Upper lobe of left lung (tissue), 6 donors: ENCODE measurements around the gene SYT7. TPM values are rescaled to one million over a fixed set of nuclear protein-coding genes. Genes with fewer than 3 reads are reported as not detected.

Source experiments
- ATAC-seq, 2 donors: fragments of 200-7000 bp; cut with Tn5 transposase; one replicate each; pipeline ENCODE4 v1.9.1; 2022; ENCODE audit warnings: mild to moderate bottlenecking in 2 of 2, moderate library complexity in 2 of 2; ENCODE audit not compliant: low FRiP score in 2 of 2
- DNase-seq, 2 donors: peaks; one replicate each; pipeline ENCODE4 v3.0.0-alpha.2; 2019 to 2020
- H3K27ac ChIP-seq, 4 donors: fragments of 200-600 bp; sonication (generic); one replicate each; pipeline ENCODE4 v1.5.1; 2016 to 2019
- H3K27me3 ChIP-seq, 4 donors: fragments of 200-600 bp; sonication (generic); one replicate each; pipeline ENCODE4 v1.5.1; 2017 to 2019
- H3K36me3 ChIP-seq, 4 donors: fragments of 200-600 bp; sonication (generic); one replicate each; pipeline ENCODE4 v1.5.1; 2016 to 2019
- H3K4me1 ChIP-seq, 4 donors: fragments of 200-600 bp; sonication (generic); one replicate each; pipeline ENCODE4 v1.5.1; 2018 to 2019
- H3K4me3 ChIP-seq, 4 donors: fragments of 200-600 bp; sonication (generic); one replicate each; pipeline ENCODE4 v1.5.1; 2017 to 2019; ENCODE audit warnings: mild to moderate bottlenecking in 2 of 4, moderate library complexity in 1 of 4
- H3K9me3 ChIP-seq, 4 donors: fragments of 200-600 bp; sonication (generic); one replicate each; pipeline ENCODE4 v1.5.1; 2018 to 2019
- EP300 ChIP-seq, 4 donors: sonication (generic); formaldehyde crosslinking; IDR thresholded peaks; one replicate each; pipeline ENCODE4 v1.5.1; 2017; ENCODE audit warnings: antibody characterized with exemption in 4 of 4, control low read depth in 2 of 4
- POLR2A ChIP-seq, 4 donors: fragments of 450-650 bp; IDR thresholded peaks; one replicate each; pipeline ENCODE4 v1.5.1; 2016 to 2017; ENCODE audit warnings: antibody characterized with exemption in 4 of 4, mild to moderate bottlenecking in 2 of 4
- POLR2AphosphoS5 ChIP-seq, 2 donors: sonication (generic); formaldehyde crosslinking; IDR thresholded peaks; one replicate each; pipeline ENCODE4 v1.5.1; 2017; ENCODE audit warnings: antibody characterized with exemption in 2 of 2
- whole genome bisulfite sequencing, 2 donors: methylation state at CpG; one replicate each; pipeline ENCODE4 v1.1.5; 2017 to 2018; 5-methylcytosine and 5-hydroxymethylcytosine counted together
- total RNA-seq, 6 donors: library from RNA; depleted of rRNA in 4 of 6; stranded (reverse); fragments of >200 nt in 4 of 6; gene quantifications; one replicate each; pipeline versions ENCODE4 v1.1.0 to v1.2.1, GENCODE V29; 2016 to 2021
- TF ChIP-seq, protein P1 (sequence below), 6 experiments: fragments of 450-650 bp in 4 of 6; fragments of 200-600 bp in 2 of 6; sonication (generic) in 2 of 6; IDR thresholded peaks; one replicate each; pipeline ENCODE4 v1.5.1; 2016 to 2019; ENCODE audit warnings: antibody characterized with exemption in 6 of 6
- donor health status: DM: no; HTN: no; CAD: no; lungs with moderate emphysema.
- donor health status: DM: no; HTN: yes; CAD: no; lungs with severe emphysema.

The SYT7 gene
- total RNA-seq, 6 donors from 2014 or later, result 2.1 to 7.3 (median 4.9) TPM

DNA sequence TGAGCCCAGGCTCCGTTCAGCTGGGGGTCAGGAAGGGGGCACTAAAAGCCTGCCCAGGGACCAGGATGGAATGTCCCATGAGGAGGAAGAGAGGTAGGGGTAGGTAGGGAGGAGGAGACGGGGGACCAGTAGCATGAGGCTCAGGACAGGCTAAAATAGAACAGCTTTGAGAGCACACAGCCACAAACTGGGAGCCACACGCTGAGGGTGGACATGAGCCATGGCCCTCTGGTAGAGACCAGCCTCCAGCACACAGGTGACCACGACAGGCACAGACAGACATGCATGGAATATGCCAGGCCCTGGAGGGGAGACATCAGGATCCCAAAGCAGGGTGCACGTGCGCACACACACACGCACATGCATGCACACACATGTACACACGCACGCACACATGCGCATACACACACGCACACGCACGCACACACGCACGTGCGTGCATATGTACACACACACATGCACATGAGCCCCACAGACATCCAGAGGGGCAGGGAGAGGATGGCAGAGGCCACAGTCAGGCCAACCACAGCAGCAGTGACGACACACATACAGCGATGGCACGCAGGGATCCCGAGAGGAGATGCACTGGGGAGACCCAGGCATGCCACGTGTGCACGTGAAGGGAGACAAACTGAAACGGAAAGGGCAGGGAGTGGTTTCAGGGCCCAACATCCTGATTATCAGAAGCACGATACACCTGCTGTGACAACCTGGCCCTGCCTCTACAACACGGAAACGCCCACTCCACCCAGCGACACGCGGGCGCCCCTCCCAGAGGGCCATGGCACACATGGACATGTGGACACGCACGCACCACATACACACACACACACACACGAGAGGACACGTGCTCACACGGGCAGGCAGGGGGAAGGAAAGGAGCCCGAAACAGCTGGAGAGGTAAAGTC is 46.6 kb downstream of the SYT7 start:
- 81 to 87% methylated on average over 35 to 36 of the region's 36 CpGs for WGBS, 2 donors
- ATAC-seq, result no peak
- no peaks in the 10 kb centered on the region for H3K36me3 ChIP-seq

DNA sequence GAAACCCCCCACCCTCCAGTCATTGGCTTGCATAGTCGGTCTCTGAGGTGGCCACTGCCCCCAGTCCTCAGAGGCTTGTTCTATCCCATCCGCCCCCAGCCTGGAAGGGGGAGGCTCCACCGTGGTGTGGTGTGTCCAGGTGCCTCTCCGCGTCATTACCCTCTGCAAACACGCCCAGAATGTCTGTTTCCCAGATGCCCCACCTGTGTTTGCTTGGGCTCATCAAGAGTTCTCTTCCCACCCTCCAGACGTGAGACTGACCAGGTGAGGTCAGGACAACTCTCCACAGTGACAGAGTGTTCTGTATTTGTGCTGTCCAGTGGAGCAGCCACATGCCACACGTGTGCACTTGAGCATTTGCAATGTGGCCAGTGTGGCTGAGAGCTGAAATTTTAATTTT is 47.5 kb downstream of the SYT7 start:
- Histone ChIP-seq H3K9me3 (no peaks in the 10 kb centered on the region), H3K4me3 (no peak overlapping the region), H3K36me3 (no peaks in the 10 kb centered on the region), H3K4me1 (peaks cover 6 to 21% (median 13%) of the 10 kb centered on the region in 4 donors), H3K27me3 (no peaks in the 10 kb centered on the region), H3K27ac (no peak overlapping the region)
- TF ChIP-seq, protein P1, sequence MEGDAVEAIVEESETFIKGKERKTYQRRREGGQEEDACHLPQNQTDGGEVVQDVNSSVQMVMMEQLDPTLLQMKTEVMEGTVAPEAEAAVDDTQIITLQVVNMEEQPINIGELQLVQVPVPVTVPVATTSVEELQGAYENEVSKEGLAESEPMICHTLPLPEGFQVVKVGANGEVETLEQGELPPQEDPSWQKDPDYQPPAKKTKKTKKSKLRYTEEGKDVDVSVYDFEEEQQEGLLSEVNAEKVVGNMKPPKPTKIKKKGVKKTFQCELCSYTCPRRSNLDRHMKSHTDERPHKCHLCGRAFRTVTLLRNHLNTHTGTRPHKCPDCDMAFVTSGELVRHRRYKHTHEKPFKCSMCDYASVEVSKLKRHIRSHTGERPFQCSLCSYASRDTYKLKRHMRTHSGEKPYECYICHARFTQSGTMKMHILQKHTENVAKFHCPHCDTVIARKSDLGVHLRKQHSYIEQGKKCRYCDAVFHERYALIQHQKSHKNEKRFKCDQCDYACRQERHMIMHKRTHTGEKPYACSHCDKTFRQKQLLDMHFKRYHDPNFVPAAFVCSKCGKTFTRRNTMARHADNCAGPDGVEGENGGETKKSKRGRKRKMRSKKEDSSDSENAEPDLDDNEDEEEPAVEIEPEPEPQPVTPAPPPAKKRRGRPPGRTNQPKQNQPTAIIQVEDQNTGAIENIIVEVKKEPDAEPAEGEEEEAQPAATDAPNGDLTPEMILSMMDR (IDR thresholded peaks at IDR 0.05), result no peak
- peak in 2 of 4 donors; percentile 74 to 92 for TF ChIP-seq EP300 (IDR thresholded peaks at IDR 0.05)
- no peak for TF ChIP-seq POLR2A (IDR thresholded peaks at IDR 0.05)
- TF ChIP-seq POLR2AphosphoS5 (IDR thresholded peaks at IDR 0.05), result peak; percentile 21 to 64
- DNase-seq (peak in 1 of 2 donors; percentile 75), ATAC-seq (no peak)
- 59% methylated on average over 8 of the region's 8 CpGs for WGBS, 2 donors

More for the DNA sequence above, 46.6 kb downstream of the SYT7 start:
- TF ChIP-seq POLR2A (IDR thresholded peaks at IDR 0.05) (no peak), EP300 (IDR thresholded peaks at IDR 0.05) (no peak), POLR2AphosphoS5 (IDR thresholded peaks at IDR 0.05) (no peak)
- TF ChIP-seq, protein P1 (IDR thresholded peaks at IDR 0.05), result no peak
- H3K27ac ChIP-seq, result no peak overlapping the region
- H3K9me3 ChIP-seq, result no peaks in the 10 kb centered on the region
- H3K27me3 ChIP-seq, result no peaks in the 10 kb centered on the region
- H3K4me3 ChIP-seq, result no peak overlapping the region
- no peak for DNase-seq
- peaks cover 6 to 21% (median 11%) of the 10 kb centered on the region in 4 donors for H3K4me1 ChIP-seq

DNA sequence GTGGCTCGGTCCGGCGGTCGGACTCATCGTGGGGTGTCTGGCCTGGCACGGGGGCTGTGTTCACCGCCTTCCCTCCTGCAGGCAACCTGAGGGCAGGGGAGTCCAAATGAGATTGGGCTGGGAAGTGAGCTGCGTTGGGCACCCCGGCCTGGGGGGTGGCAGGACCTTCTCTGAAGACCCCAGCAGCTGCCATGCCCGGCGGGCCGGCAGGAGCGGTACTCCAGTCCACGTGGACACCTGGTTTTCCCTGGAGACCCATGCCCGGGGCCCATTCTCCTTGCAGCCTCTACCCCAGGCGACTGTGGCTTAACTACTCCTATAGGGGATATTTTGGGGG is 47.9 kb downstream of the SYT7 start:
- Histone ChIP-seq H3K4me1 (peaks cover 6 to 21% (median 13%) of the 10 kb centered on the region in 4 donors), H3K4me3 (no peak overlapping the region), H3K36me3 (no peaks in the 10 kb centered on the region), H3K9me3 (no peaks in the 10 kb centered on the region), H3K27ac (no peak overlapping the region), H3K27me3 (no peaks in the 10 kb centered on the region)
- ATAC-seq (no peak), DNase-seq (no peak)
- TF ChIP-seq POLR2AphosphoS5 (IDR thresholded peaks at IDR 0.05) (no peak), POLR2A (IDR thresholded peaks at IDR 0.05) (no peak), EP300 (IDR thresholded peaks at IDR 0.05) (no peak)
- TF ChIP-seq, protein P1 (IDR thresholded peaks at IDR 0.05), result no peak
- WGBS, 2 donors, result 82 to 93% methylated on average over 5 to 16 of the region's 16 CpGs

DNA sequence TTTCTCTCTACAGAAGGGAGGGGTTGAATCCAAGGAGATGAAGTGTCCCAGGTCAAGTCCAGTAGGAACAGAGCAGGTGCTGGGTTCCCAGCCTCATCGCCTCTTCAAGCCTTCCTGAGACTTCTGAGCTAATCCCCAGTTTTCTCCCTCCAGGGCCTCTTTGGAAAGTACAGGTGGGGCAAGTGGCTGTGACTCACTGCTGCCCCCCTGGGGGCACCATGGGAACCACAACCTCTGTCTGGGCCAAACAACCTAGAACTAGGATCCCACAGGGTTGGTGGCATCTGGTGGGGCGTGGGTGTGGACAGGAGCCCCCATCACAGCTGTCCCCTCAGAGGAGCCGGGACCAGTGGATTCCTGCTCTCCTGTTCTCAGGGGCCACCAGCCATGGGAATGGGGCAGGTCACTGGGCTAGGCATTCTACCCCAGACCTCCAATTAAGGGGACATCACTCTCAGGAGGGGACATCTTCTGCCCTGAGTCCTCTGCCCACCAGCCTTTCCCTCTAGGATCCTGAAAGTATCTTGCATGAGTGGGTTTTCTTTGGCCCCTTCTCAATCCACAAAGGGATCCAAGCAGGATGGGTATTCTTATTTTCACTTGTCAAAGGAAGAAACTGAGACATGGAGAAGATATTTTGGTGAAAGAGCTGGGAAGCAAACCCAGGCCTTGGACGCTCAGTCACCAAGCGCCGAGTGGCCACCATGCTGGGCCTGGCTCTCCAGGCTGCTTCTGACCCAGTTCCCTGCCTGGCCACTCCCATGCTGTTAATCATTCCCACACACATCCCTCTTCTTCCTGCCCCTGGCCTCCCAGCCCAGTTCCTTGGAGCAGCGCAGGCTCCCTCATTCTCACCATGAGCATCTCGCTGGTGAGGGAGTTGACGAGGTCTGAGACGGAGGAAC is 48.5 kb downstream of the SYT7 start:
- peaks cover 6 to 21% (median 13%) of the 10 kb centered on the region in 4 donors for H3K4me1 ChIP-seq
- DNase-seq (peak in 1 of 2 donors; percentile 65), ATAC-seq (peak in 1 of 2 donors; percentile 34)
- no peak overlapping the region for H3K4me3 ChIP-seq
- no peak overlapping the region for H3K27ac ChIP-seq
- 74 to 79% methylated on average over 6 to 10 of the region's 10 CpGs for WGBS, 2 donors
- no peak for TF ChIP-seq POLR2AphosphoS5 (IDR thresholded peaks at IDR 0.05)
- TF ChIP-seq, protein P1 (IDR thresholded peaks at IDR 0.05), result peak; percentile 34 to 83 (median 59)
- no peaks in the 10 kb centered on the region for H3K36me3 ChIP-seq
- no peaks in the 10 kb centered on the region for H3K27me3 ChIP-seq
- no peaks in the 10 kb centered on the region for H3K9me3 ChIP-seq
